AG09309 (cell line): ENCODE results near the gene CBLB.
A peak's percentile ranks its signal among the peaks of the same experiment; 100 is the strongest.

Experiments used
- DNase-seq: peaks from one replicate; pipeline ENCODE4 v3.0.0-alpha.2; 2010; ENCODE audit warnings: low read depth
- H3K4me3 ChIP-seq: 2 replicates; pipeline ENCODE4 v1.5.1; 2011; ENCODE audit warnings: mild to moderate bottlenecking, low read depth, low read length, moderate library complexity; ENCODE audit not compliant: control insufficient read depth
- TF ChIP-seq, protein P1 (sequence below): IDR thresholded peaks from 2 replicates; pipeline ENCODE4 v1.5.1; 2011; ENCODE audit warnings: mild to moderate bottlenecking, low read depth, low read length, inconsistent platforms; ENCODE audit not compliant: insufficient read depth, control insufficient read depth; ENCODE audit errors: missing control alignments

CBLB gene

DNA sequence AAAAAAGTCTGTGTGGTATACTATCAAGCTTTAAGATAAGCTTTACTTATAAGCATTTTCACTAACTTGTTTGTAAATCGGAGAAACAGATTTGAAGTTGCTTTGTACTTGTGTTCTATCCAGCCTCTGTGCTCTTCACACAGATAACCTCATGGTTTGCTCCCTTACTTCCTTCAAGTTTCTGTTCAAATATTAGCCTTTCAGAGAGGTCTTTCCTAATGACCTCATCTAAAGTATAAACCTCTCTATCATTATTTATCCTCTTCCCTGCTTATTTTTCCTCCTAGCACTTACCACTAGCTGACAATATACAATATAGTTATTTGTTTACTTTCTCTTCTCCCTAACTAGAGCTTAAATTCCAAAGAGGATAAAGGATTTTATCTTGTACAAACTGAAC is 180.0 kb downstream of the CBLB start:
- no peak overlapping the region for H3K4me3 ChIP-seq
- TF ChIP-seq, protein P1, sequence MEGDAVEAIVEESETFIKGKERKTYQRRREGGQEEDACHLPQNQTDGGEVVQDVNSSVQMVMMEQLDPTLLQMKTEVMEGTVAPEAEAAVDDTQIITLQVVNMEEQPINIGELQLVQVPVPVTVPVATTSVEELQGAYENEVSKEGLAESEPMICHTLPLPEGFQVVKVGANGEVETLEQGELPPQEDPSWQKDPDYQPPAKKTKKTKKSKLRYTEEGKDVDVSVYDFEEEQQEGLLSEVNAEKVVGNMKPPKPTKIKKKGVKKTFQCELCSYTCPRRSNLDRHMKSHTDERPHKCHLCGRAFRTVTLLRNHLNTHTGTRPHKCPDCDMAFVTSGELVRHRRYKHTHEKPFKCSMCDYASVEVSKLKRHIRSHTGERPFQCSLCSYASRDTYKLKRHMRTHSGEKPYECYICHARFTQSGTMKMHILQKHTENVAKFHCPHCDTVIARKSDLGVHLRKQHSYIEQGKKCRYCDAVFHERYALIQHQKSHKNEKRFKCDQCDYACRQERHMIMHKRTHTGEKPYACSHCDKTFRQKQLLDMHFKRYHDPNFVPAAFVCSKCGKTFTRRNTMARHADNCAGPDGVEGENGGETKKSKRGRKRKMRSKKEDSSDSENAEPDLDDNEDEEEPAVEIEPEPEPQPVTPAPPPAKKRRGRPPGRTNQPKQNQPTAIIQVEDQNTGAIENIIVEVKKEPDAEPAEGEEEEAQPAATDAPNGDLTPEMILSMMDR, result no peak
- no peak for DNase-seq

DNA sequence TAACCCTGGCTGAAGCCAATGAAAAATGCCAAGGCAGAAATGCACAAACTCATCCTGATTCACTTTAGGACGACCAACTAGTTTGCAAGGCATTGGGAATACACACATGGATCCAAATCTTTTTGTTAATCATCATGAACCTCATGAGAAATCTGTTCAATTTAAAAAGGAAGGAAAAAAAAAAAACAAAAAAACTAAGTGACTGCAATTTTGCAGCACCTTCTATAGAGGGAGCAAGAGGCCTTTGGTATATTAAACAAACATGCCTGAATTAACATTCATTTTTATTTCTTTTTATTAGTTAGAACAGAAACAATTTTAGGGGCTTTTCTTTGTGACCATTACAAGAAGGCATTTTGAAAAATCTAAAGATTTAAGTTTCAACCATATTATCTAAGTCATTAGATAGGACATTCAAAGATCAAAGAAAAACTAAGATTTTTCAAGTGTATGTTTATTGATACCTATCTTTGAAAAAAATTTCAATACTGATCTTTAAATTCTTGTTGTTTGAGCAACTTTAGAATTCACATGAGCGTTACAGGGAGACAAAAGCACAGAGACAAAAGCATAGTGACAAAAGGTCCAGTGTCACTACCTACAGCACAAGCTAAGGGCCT is 182.4 kb downstream of the CBLB start:
- DNase-seq, result peak; percentile 14
- TF ChIP-seq, protein P1, result peak; percentile 61
- H3K4me3 ChIP-seq, result no peak overlapping the region

GRCh38 chr3:105679951-105680350 is 188.9 kb downstream of the CBLB start:
- no peak overlapping the region for H3K4me3 ChIP-seq
- no peak for DNase-seq

DNA sequence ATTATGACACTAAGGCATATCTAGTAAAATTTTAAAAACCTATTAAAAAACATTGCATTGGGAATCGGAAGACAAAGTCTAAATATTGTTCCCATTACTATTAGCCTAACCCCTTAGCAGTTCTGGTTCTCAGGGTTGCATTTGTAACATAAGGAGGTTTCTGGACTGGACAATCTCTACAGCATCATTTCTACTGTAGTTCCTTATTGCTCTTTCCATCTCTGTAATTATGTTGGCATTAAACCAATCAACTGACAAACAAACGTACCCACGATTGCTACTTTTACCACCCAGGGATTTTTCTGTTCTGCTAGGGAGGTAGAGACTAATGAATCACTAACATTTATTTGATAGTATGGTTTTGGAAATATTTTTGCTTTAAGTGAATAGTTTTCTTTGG is 190.8 kb downstream of the CBLB start:
- no peak for DNase-seq
- H3K4me3 ChIP-seq, result no peak overlapping the region
- TF ChIP-seq, protein P1, result no peak

More at GRCh38 chr3:105679951-105680350, 188.9 kb downstream of the CBLB start:
- TF ChIP-seq, protein P1, result no peak

GRCh38 chr3:105676621-105677300 is 192.1 kb downstream of the CBLB start:
- TF ChIP-seq, protein P1, result no peak
- no peak overlapping the region for H3K4me3 ChIP-seq
- no peak for DNase-seq

DNA sequence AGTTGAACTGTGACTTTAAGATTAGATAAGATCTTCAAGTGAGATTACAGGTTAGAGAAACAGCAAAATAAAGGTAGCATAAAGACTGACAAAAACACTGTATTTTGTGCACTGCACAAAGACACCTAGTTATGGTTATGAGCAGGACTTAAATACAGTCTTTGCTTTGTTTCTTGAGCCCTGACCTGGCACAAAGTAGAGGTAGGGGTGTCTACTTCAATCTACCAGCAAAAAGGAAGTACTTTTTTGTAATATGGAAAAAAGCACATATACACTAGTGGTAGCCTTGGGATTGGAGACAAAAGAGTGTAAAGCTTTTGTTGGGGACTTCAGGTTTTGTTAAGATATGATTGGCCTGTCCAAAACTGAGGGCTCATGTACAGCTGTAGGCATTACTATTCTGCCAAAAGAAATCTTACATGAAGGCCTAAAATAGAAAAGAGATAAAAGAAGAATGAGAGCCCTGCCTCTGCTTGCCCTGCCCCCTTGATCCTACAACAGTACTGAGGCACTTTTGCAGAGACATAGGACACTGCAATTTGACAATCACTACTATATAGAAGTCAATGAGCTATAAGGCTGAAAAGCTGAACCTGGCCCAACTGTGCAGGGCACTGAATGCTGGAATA is 194.3 kb downstream of the CBLB start:
- no peak overlapping the region for H3K4me3 ChIP-seq
- no peak for DNase-seq
- TF ChIP-seq, protein P1, result no peak
